GM19238 (cell line): ENCODE measurements around the gene SIRT1.
"Not testable (repeated sequence)": the region's sequence is repeated elsewhere in the genome, so short reads cannot be mapped to it uniquely, and the experiment has no call there.

ENCODE experiments used
- DNase-seq: peaks from one replicate; pipeline ENCODE4 v3.0.0; 2011; ENCODE audit warnings: low spot score; ENCODE audit not compliant: insufficient read length

Gene SIRT1

DNA sequence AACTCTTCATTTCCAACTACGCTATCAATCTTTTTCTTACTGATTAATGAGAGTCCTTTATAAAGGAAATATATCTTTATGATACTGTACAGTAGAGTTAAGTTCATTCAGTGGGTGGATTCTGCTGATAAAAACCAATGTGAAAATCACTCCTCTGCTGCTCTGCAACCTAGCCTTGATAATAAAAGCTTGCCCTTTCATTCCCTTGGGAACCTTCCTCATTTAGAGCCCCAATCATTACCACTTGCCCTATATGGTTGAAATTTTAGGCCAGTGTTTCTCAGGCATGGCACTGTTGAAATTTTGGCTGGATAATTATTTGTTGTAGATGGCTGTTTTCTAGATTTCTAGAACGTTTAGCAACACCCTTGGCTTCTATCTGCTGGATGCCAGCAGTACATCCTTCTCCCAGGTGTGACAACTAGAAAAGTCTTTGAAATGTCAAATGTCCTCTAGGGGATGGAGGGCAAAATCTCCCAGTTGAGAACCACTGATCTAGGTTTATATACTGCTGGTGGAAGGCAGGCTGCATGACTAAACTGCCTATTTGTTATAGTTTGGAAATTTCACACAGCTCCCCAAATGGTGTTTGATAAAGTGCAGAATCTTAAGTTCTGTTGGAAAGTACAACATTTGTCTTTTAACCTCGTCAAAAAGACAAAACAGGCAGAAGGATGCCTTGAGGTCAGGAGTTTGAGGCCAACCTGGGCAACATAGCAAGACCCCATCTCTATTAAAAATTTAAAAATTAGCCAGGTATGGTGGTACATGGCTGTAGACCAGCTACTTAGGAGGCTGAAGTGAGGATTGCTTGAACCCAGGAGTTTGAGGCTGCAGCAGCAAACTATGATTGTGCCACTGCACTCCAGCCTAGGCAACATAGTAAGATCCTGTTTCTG lies 8.9 kb upstream of the SIRT1 start:
- DNase-seq = no peak

DNA sequence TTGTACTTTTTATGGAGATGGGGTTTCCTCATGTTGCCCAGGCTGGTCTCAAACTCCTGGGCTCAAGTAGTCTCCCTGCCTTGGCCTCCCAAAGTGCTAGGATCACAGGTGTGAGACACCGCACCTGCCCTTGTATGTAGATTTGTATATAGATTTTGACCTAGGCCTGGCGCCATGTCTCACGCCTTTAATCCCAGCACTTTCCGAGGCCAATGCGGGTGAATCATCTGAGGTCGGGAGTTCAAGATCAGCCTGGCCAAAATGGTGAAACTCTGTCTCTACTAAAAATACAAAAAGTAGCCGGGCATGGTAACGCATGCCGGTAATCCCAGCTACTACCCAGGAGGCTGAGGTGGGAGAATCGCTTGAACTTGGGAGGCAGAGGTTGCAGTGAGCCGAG lies 7.0 kb upstream of the SIRT1 start:
- DNase-seq = not testable (repeated sequence)

DNA sequence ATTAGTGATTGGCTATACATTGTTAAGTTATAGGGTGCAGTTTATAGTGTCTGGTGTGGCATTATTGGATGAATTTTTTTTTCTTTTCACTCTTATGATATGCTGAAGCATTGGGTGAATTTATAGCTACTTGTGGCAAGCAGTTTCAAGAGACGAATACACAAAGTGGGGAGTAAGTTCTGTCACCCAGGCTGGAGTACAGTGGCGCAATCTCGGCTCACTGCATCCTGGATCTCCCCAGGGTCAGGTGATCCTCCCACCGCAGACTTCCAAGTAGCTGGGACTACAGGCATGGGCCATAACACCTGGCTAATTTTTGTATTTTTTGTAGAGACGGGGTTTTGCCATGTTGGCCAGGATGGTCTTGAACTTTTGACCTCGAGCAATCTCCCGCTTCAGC lies 6.3 kb upstream of the SIRT1 start:
- DNase-seq = no peak

DNA sequence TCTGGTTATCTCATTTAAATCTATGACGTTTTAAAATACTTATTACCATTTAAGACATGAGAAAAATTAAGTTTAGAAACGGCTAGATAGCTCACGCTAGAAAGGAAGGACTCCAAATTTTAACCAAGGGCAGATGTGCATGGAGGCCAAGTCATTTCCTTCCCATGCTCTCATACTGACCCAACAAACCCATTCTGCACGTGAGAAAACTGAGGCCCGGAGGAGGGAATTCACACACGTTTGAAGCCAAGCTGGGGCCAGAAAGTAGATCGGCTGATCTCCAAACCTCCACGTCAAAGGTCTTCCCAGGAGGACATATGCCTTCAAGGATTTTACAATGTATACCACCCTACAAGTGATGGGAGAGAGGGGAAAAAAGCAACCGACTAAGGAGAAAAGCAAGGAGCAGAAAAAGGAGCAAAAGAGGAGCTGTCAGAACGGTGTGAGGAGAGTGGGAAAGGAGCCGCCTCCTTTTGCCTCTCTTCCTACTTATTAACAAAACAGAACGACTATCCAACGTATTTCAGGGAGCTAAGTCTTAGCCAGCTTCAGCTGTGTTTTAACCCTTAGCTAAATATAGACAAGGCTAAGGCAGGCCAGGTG lies 645 bp upstream of the SIRT1 start:
- DNase-seq = no peak

DNA sequence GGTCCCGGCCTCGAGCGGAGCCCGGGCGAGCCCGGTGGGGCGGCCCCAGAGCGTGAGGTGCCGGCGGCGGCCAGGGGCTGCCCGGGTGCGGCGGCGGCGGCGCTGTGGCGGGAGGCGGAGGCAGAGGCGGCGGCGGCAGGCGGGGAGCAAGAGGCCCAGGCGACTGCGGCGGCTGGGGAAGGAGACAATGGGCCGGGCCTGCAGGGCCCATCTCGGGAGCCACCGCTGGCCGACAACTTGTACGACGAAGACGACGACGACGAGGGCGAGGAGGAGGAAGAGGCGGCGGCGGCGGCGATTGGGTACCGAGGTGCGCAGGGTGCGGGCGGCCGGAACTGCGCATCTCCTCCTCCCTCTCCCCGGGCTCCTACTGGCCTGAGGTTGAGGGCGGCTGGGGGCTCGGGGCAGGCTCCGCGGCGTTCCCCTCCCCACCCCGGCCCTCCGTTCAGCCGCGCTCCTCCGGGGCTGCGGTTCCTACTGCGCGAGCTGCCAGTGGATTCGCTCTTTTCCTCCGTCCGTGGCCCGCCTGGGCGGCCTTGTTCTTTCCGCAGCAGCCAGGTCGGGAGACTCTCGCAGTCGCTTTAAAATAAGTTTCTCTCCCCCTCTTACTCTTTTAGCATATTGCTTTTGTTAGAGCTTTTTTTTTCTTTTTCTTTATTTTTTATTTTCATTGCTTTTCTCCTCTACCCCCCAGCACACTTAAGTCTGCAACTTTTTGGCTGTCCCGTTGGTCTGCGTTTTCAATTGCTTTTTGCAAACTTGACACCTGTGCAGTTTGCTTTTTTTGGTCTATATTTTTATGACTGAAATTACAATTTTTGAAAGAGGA lies 600 bp downstream of the SIRT1 start:
- peak; percentile 70 for DNase-seq

DNA sequence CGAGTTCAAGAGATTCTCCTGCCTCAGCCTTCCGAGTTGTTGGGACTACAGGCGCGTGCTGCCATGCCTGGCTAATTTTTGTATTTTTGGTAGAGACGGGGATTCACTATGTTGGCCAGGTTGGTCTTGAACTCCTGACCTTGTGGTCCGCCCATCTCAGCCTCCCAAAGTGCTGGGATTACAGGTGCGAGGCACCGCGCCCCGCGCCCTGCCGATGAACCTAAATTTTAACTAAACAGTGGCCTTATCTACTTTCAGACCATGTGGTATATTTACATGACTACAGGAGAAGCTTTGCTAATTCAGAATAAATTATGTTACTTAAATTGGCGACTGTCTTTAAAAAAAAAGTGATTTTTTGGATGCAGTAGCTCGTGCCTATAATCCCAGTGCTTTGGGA lies 9.2 kb downstream of the SIRT1 start:
- no peak for DNase-seq

DNA sequence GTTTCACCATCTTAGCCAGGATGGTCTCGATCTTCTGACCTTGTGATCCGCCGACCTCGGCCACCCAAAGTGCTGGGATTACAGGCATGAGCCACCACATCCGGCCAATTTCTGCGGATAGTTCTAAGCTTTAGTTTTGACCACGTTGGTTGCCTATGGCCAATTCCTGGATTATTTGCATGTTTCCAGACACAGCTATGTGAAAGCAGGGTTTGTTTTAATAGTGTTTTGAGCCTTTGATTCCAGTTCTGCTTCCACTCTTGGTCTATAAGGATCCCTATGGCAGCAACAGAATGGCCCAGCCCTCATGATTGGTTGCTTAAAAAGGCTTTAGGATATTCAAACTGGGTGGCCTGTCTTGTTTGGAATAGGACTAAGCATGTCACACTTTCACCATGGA lies 19.1 kb downstream of the SIRT1 start:
- no peak for DNase-seq

DNA sequence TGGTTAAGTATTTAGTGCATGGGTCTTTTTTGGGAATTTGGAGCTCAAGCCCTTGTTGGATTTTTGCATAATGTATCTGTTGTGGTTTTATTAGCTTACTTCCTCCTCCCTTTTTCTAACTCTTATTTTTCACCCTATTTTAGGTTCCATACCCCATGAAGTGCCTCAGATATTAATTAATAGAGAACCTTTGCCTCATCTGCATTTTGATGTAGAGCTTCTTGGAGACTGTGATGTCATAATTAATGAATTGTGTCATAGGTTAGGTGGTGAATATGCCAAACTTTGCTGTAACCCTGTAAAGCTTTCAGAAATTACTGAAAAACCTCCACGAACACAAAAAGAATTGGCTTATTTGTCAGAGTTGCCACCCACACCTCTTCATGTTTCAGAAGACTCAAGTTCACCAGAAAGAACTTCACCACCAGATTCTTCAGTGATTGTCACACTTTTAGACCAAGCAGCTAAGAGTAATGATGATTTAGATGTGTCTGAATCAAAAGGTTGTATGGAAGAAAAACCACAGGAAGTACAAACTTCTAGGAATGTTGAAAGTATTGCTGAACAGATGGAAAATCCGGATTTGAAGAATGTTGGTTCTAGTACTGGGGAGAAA lies 28.0 kb downstream of the SIRT1 start:
- no peak for DNase-seq

DNA sequence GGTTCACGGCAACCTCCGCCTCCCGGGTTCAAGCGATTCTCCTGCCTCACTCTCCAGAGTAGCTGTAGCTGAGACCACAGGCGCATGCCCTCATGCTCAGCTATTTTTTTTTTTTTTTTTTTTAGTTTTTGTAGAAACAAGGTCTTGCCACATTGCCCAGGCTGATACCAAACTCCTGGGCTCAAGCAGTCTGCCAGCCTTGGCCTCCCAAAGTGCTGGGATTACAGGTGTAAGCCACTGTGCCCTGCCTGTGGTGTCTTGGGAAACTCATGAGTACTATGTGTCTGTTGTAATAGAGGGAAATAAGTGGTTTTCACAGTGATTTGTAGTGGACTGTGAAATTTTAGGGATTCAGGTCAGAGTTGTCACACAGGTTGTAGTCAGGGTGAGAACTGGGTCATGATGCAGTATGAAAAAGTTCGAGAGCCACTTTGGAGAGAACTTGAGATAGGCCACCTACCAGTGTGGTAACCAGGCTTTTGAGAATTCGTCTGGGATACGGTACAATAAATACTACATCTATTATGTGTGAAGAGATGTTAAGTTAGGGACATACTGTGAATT lies 30.4 kb downstream of the SIRT1 start:
- no peak for DNase-seq

DNA sequence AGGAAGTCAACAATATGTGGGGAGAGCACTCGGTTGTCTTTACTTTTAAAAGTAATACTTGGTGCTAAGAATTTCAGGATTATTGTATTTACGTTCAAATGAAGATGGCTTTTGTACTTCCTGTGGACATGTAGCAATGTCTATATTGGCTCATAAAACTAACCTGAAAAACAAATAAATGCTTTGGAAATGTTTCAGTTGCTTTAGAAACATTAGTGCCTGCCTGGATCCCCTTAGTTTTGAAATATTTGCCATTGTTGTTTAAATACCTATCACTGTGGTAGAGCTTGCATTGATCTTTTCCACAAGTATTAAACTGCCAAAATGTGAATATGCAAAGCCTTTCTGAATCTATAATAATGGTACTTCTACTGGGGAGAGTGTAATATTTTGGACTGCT lies 32.7 kb downstream of the SIRT1 start:
- DNase-seq = no peak

DNA sequence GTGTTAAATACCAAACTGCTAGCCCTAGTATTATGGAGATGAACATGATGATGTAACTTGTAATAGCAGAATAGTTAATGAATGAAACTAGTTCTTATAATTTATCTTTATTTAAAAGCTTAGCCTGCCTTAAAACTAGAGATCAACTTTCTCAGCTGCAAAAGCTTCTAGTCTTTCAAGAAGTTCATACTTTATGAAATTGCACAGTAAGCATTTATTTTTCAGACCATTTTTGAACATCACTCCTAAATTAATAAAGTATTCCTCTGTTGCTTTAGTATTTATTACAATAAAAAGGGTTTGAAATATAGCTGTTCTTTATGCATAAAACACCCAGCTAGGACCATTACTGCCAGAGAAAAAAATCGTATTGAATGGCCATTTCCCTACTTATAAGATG lies 33.2 kb downstream of the SIRT1 start:
- DNase-seq = no peak

DNA sequence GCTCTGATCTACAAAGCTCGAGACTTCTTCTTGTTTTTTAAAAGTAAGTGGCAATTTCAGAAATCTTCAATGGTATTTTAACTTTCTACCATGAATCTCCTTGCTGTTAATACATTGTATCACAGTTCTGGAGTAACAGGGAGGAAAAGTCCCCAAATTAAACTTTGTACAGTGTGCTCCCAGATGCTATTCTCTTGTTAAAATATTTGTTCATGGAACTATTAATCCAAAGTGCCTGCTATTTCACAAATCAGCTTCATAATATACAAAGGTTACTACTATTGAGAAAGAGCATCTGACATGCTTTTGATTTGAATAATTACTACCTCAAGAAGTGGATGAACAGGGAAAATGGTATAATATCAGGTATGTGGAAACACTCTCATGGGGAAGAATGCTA lies 36.6 kb downstream of the SIRT1 start:
- no peak for DNase-seq

DNA sequence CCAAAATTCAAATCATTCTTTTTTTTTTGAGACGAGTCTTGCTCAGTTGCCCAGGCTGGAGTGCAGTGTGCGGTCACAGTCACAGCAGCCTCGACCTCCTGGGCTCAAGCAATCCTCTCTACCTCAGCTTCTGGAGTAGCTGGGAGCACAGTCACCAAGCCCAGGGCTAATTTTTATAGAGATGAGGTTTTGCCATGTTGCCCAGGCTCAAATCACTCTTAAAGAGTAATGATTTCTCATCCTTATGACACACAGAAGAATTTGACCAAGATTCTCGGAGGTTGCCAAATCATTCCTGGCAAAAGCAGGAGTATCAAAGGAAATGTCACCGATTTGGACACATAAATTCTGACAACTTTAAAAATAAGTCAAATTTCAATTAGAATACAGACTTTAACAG lies 39.1 kb downstream of the SIRT1 start:
- no peak for DNase-seq

DNA sequence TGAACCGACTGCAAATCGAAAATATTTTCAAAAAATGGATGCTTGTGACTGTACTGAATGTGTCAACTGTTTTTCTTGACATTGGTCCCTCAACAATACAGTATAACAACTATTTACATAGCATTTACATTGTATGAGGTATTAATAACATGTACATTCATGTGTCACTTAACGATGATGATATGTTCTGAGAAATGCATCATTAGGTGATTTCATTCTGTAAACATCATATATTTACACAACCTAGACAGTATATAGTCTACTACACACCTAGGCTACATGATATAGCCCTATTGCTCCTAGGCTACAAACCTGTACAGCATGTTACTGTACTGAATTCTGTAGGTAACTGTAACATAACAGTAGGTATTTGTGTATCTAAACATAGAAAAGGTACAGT lies 39.7 kb downstream of the SIRT1 start:
- no peak for DNase-seq

DNA sequence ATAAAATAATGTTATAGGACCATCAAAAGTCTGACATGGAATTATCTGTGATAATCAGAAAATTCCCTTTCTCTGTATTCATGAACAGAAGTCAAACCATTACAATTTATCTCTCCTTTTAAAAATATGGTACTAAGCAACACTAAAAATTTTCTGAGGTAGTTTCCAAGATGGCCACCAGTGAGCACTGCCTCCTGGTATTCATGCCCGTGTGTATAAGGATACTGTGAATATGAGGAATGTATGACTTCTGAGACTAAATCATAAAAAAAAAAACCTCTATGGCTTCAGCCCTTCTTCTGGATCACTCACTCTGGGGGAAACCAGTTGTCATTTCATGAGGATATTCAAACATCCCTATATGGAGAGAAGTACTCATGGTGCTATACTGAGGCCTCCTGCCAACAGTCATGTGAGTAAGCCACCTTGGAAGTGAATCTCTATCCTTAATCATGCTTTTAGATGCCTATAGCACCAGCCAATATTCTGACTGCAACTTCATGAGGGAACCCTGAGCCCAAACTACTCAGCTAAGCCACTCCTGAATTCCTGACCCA lies 41.1 kb downstream of the SIRT1 start:
- DNase-seq = no peak

DNA sequence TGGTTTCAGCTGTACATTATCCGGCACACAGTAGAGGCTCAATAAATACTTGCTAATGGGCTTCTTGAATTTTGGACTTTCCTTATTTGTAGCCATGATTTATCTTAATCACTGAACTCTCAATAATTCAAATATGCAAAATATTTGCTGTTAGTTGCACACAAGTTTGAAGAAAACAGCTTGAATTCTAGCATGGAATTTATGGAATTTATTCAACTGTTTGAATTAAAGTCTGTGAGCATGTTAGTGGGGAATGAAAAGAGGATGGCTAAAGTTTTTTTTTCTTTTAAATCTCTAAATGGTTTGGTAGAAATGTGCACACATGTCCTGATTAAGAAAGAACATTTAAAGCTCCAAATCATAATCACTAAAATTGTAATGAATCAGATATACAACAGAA lies 42.5 kb downstream of the SIRT1 start:
- DNase-seq = no peak

DNA sequence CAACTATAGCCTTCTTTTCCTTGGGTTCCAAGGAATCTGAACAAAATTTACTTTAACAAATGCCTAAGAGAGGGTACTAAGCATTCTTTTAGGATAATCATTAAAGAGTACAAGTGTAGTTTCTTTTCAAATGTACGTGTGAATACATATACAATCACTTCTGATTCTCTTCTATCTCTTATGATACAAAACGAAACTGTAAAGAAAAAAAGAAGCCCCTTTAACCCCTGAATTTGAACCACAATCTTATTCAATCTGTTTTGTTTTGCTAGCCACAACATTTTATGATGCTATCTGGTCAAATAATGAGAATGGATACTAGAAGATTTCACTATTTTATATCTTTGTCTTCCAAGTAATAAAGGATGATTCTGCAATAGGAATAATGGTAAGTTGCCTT lies 48.7 kb downstream of the SIRT1 start:
- no peak for DNase-seq

DNA sequence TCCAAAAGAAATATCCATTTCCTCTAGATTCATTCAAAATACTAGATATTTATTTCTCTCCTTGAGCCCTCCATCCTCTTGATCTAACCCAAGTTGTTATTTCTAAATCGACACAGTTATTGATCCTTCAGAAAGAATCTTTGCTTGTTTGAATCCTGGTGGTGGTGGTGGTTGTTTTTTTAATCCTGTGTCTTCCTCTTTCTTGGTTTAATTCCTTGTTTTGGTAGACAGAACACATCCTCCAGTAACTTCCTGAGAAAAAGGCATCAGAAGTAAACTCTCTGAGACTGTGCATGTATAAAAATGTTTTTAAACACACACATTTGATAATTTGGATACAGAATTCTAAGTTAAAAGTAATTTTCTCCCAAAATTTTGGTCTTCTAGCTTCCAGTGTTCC lies 49.9 kb downstream of the SIRT1 start:
- DNase-seq = no peak

DNA sequence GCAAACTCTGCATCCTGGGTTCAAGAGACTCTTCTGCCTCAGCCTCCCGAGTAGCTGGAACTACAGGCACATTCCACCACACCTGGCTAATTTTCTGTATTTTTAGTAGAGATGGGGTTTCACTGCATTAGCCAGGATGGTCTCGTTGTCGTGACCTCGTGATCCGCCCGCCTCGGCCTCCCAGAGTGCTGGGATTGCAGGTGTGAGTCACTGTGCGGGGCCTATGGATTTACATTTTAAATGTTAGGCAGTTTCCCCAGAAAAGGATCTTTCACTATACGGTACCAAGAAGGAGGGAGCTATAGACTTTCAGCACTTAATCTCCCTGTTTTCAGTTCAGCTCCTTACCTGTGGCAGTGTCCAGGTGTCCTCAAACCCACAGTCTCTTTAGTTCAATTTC lies 50.8 kb downstream of the SIRT1 start:
- no peak for DNase-seq

DNA sequence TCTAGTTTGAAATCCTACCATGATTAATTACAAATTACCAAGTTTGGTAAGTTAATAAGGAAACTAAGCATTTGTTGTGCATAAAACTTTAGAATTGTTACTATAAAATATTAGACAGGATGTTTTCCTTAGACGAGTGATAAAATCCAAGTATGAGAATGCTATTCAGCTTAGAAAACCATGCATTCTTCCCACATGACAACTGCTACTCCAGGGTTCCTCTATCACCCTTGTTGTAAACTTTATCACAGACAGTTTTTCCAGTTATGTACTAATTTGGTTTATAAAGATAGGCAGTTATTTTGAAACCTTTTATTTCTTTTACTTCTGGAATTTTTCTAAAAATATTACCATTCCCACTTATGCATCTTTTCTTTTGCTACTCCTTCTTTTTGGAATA lies 52.0 kb downstream of the SIRT1 start:
- DNase-seq = no peak

DNA sequence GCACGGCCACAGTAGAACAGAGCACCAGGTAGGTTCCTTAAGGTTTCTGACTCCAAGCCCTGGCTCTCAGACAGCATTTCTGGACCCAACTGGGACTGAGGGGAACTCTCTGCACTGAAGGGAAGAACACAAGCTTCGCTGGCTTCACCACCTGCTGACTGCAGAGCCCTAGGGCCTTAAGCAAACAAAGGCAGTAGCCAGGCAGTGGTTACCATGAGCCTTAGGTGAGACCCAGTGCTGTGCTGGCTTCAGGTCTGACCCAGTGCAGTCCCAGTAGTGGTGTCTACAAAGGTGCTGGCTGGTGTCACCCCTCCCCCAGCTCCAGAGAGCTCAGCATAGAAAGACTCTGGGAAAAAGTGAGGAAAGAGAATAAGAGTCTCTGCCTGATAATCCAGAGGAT lies 59.5 kb downstream of the SIRT1 start:
- DNase-seq = no peak
